GM21529 (cell line): ENCODE measurements around the gene IFIT2.
"Not testable (repeated sequence)": the region's sequence is repeated elsewhere in the genome, so short reads cannot be mapped to it uniquely, and the experiment has no call there.

Experiments
- ATAC-seq: cut with Tn5 transposase; IDR thresholded peaks from one replicate; pipeline ENCODE4 v1.9.1; 2021; ENCODE audit not compliant: unreplicated experiment

Gene IFIT2

DNA sequence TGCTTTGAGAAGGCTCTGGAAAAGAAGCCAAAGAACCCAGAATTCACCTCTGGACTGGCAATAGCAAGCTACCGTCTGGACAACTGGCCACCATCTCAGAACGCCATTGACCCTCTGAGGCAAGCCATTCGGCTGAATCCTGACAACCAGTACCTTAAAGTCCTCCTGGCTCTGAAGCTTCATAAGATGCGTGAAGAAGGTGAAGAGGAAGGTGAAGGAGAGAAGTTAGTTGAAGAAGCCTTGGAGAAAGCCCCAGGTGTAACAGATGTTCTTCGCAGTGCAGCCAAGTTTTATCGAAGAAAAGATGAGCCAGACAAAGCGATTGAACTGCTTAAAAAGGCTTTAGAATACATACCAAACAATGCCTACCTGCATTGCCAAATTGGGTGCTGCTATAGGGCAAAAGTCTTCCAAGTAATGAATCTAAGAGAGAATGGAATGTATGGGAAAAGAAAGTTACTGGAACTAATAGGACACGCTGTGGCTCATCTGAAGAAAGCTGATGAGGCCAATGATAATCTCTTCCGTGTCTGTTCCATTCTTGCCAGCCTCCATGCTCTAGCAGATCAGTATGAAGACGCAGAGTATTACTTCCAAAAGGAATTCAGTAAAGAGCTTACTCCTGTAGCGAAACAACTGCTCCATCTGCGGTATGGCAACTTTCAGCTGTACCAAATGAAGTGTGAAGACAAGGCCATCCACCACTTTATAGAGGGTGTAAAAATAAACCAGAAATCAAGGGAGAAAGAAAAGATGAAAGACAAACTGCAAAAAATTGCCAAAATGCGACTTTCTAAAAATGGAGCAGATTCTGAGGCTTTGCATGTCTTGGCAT lies 4.8 kb downstream of the IFIT2 start:
- ATAC-seq = no peak

DNA sequence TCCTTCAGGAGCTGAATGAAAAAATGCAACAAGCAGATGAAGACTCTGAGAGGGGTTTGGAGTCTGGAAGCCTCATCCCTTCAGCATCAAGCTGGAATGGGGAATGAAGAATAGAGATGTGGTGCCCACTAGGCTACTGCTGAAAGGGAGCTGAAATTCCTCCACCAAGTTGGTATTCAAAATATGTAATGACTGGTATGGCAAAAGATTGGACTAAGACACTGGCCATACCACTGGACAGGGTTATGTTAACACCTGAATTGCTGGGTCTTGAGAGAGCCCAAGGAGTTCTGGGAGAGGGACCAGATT lies 5.4 kb downstream of the IFIT2 start:
- ATAC-seq = no peak

DNA sequence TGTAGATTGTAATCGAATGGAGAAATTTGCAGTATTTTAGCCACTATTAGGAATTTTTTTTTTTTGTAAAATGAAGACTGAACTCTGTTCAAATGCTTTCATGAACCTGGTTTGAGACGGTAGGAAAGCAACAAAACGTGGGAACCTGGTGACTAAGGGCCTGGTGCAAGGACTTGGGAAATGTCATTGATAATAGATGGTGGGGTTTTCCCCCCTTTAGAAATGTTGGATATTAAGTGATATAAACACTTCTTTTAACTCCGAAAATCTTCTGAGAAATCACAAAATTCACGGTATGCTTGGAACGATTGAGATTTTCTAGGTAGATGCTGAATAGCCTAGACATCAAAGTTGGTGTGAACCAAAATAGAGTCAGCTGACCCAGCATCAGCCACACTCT lies 6.4 kb downstream of the IFIT2 start:
- no peak for ATAC-seq

DNA sequence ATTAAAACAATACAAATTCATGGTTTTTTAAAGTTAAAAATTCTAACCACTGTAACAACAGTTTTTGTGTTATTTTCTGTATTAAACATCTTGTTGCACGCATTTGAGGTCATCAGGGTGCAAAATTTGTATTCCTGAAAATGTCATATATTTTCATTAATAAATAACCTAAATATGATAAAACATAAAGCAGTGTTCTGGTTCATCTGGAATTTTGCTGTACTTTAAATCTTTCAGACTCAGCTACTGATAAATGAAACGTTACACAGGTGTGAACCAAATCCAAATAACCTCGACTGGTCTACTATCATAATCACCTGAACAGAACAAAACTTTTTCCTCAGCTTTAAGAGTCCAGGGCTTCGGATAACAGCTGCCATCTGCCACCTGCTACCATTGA lies 6.9 kb downstream of the IFIT2 start:
- ATAC-seq = no peak

DNA sequence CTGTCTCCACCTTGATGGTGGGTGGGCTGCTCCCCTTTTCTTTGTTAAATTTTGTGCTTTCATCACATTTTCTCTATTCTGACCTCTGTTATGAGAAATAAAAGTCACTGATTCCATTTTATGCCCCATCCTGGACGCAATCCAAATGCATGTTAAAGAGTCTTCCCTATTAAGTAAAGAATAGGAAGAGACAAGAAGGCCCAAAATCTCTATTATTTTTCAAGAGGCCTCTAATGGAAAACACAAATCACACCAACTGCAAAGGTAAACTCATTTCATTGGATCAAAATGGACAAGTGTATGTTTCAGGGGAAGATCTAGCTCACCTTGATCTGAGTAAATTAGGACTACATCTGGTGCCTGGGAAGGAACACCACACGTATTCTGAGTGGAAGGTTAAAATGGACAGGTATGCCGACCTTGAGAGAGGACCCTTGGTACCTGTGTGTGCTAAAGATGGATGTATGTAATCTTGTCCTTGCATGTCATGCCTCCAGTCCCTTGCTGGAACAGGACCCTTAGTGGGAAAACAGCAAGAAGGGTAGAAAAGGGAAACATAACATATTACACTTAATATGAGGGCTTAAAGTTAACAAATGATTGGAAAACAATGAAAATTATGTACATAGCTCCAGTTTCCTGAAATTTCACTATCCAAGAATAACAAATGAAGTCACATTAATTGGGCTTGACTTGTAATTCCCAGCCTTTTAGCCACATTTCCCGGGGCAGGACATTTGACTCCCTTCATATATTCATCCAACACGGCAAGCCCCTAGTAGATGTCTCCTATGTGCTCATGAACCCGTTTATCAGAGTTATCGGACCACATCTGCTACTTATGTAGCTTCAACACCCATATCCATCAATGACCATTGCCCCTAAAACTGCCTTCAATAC lies 7.6 kb downstream of the IFIT2 start:
- no peak for ATAC-seq

DNA sequence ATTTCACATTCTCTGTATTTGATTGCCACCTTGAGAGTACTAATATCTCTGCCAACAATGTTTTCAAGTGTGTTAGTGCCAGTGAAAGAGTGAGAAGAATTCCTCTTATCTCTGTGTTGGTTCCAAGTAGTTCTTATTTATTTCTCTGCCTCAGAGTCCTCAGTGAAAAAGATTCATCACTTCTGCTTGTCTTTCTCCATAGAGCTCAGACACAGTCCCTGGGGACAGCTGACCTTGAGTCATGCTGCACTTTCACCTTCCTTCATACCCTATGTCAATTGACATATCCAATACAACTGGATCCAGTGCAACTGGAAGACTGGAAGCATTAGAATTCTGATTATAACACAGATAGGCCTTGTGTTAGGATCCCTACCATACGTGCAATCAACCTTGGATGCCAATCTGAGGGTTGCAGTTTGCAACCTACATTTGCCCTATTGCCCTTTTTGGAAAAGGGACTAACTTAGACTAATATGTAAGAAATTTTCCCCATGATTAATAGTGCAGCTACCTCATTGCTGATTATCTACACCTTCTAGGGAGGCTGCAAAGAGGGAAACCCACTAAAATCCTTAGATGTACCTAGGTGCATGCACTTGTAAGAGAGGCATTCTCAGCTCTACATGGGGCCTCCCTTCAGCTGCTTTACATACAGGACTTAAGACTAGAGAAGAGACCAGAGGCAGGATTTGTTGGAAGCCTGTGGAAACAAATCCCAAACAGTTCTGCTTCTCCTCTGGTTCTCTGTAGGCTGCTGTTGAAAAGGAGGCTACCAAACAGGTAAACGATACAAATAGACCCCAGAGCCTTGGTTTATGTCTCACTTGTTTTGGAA lies 8.4 kb downstream of the IFIT2 start:
- no peak for ATAC-seq

DNA sequence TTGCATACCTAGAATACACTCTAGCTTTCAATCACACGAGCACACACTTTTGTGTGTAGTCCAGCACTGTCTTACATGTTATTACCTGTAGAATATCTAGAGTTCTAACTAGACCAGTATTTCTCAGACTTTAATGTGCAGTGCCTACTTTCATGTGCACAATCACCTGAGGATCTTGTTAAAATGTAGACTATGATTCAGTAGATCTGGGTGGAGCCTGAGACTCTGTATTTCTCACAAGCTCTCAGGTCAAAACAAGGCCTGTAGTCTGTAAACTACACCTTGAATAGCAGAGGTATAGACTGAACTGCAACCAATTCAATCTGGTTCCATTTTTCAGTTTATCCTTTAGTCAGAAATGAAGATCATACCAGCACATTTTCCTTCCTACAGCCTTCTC lies 11.1 kb downstream of the IFIT2 start:
- no peak for ATAC-seq

DNA sequence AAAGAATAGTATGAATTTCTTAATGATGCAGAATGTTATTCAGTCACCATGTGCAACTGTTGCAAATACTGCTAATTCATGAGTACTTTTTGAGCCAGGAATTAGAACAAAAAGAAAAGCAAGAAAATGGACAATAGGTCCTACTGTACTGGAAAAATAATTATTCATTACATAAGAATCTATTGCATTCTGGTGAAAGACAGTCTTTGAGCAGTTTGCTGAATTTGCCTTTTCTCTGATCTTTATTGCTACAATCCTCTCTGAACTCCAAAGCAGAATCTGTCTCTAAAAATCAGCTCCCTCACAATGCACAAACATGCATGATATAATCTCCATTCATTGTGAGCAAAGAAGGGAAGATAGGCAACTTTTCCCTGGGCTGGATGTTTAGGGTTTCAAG lies 12.8 kb downstream of the IFIT2 start:
- no peak for ATAC-seq

DNA sequence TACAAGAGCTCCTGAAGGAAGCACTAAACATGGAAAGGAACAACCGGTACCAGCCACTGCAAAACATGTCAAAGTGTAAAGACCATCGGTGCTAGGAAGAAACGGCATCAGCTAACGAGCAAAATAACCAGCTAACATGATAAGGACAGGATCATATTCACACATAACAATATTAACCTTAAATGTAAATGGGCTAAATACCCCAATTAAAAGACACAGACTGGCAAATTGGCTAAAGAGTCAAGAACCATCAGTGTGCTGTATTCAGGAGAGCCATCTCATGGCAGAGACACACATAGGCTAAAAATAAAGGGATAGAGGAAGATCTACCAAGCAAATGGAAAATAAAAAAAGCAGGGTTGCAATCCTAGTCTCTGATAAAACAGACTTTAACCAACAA lies 16.2 kb downstream of the IFIT2 start:
- not testable (repeated sequence) for ATAC-seq

DNA sequence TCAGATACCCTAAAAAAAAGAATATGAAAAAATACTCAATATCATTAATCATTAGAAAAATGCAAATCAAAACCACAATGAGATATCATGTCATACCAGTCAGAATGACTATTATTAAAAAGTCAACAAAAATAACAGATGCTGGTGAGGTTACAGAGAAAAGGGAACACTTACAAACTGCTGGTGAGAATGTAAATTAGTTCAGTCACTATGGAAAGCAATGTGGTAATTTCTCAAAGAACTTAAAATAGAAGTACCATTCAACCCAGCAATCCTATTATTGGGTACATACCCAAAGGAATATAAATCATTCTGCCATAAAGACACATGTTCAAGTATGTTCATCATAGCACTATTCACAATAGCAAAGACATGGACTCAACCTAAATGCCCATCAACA lies 23.2 kb downstream of the IFIT2 start:
- ATAC-seq = not testable (repeated sequence)

DNA sequence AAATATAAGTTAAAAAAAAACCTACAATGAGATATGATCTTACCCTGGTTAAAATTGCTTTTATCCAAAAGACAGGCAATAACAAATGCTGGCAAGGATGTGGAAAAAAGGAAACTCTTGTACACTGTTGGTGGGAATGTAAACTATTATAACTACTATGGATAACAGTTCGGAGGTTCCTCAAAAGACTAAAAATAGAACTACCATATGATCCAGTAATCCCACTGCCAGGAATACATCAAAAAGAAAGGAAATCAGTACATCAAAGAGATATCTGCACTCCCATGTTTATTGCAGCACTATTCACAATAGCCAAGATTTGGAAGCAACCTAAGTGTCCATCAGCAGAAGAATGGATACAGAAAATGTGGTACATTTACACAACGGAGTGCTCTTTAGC lies 24.0 kb downstream of the IFIT2 start:
- not testable (repeated sequence) for ATAC-seq

DNA sequence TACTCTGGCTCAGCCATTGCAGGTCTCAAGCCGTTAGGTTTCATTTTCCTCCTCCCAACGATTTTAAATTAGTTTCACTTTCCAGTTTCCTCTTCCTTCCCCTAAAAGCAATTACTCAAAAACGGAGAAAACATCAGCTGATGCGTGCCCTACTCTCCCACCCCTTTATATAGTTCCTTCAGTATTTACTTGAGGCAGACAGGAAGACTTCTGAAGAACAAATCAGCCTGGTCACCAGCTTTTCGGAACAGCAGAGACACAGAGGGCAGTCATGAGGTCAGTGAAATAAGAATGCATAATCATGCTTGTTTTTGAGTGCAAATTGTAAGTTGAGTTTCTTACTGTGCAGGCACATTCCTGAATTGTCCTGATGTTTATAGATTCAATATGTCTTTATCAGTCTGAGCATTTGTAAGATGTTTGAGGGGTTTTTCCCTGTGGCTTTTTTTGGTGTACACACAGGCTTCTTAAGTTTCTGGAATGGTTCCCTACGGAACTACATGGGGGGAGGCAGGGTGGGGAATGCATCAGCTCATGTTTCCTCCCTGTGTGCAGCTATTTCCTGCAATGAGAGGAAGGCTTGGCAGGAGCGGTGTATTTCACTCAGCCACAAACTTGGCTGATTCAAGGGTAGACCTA lies 26.1 kb downstream of the IFIT2 start, which contains the start of gene IFIT3:
Gene IFIT3, plus strand, starts transcription at position 195 of the 639 bp plus-strand sequence. Its CDS starts 77 bp downstream, at position 272.
- no peak for ATAC-seq

DNA sequence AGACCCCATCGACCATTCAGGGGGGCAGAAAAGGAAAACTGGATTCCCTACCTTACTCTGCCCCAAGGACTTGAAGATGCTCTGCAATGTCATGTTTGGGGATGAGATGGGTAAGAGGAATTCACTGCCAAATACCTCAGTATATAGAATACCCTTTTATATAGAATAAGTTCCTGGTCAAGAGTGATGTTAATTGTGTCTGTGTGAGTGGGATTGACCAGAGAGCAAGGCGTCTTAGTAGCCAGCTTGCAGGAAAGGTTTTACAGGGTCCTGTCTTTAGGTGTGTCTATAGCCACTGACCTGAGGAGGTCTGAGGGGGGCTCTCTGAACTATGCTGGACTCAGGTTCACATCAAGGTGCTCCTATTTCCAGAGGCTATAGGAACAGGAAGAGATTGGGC lies 27.3 kb downstream of the IFIT2 start:
- no peak for ATAC-seq

DNA sequence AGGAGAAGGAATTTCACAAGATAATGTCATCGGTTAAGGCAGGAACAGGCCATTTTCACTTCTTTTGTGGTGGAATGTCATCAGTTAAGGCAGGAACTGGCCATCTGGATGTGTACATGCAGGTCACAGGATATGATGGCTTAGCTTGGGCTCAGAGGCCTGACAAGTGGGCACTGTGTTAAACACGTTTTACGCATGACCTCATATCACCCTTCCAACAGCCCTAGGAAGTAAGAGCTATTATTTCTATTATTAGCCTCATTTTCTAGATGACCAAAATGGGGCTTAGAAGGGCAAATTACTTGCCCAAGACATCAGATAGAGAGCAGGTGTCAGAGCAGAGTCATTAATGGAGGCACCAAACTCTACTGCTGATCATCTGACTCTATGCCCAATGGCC lies 28.2 kb downstream of the IFIT2 start:
- not testable (repeated sequence) for ATAC-seq

DNA sequence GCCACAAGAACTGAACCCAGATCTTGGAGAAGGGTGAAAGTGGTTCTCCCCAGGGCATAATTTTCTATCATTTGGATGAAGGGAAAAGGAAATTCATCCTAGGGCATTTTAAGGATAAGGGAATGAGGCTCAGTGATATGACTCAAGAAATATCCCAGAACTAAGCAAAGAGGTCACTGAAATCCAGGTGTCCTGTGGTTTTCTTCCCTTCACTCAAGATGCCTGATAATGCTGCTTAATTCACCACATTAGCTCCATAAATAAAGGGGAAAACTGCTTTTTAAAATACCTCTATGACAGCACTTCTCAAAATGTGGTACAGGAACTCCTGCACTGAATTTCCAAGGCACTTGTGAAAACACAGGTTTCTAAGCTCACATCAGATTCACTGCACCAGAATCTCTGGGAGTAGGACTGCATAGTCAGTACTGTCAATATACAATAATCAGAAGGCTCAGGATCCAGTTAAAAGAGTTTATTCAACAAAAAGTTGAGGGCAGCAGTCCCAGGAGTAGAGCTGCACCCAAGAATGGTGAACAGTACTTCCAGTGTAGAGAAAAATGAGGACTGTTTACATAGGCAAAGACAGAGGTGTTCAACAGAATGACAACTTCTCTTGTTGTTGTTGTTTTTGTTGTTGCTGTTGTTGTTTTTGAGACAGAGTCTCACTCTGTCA lies 28.8 kb downstream of the IFIT2 start:
- ATAC-seq = no peak

DNA sequence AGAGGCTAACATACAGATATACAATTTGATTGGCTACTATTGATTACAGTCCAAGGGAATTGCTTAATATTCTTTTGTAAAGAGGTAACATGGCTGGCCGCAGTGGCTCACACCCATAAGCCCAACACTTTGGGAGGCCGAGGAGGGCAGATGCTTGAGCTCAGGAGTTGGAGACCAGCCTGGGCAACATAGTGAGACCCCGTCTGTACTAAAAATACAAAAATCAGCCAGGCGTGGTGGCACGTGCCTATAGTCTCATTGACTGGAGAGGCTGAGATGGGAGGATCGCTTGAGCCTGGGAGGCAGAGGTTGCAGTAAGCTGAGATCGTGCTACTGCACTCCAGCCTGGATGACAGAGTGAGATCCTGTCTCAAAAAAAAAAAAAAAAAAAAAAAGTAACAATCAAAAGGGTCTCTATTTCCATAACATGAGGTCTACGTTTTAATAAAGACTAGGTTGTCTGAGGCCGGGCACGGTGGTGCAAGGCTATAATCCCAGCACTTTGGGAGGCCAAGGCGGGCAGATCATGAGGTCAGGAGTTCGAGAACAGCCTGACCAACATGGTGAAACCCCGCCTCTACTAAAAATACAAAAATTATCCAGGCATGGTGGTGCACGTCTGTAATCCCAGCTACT lies 29.8 kb downstream of the IFIT2 start:
- not testable (repeated sequence) for ATAC-seq

DNA sequence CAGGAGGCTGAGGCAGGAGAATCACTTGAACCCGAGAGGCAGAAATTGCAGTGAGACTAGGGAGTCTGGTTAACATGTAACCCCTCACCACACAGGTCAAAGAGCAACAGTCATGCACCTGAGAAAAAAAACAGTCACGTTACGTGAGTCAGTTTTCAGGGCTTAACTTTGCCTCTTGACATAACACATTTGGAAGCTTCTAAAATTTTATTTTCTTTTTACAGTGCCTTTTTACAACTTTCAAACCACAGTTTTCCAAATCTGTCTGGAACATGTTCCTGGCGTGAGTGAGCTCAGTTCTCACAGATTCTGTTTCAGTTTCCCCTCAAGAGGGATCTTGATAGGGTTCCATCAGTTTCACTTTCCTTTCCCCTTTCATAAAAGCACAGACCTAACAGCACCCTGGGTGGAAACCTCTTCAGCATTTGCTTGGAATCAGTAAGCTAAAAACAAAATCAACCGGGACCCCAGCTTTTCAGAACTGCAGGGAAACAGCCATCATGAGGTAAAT lies 30.3 kb downstream of the IFIT2 start:
- ATAC-seq = peak; percentile 39

DNA sequence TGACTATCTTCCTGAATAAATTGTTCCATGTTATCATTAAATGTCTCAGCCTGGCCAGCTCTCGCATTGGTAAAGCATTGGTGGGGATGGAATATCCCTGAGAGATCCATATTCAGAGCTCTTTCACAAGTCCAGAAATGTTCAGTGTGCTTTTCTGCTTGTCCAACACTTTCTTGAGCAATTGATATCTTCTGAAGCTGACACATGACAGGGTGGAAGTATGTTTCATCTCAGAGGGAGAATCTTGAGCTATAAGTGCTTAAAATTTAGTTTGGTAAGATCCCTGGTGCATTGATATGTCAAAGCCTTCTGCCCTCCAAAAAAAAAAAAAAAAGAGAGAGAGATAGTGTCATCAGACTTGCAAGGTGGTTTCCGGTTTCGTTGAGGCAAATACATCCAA lies 33.4 kb downstream of the IFIT2 start:
- no peak for ATAC-seq

DNA sequence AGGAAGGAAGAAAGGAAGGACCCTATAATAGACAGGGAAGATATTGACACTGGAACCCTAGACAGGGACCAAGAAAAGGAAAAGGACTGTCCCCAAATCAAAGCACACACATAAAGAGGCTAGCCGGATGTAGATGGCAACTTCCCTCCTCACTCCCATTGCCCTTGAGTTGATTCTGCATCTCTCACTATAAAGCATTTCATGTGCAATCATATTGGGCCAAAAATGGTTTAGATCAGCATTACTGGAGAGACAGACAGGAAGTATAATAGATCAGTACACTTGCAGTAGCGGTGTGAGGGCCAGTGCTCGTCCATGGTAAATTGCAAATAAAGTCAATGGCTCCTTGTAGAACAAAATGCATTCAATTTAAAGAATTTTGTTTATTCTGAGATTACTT lies 34.4 kb downstream of the IFIT2 start:
- no peak for ATAC-seq

DNA sequence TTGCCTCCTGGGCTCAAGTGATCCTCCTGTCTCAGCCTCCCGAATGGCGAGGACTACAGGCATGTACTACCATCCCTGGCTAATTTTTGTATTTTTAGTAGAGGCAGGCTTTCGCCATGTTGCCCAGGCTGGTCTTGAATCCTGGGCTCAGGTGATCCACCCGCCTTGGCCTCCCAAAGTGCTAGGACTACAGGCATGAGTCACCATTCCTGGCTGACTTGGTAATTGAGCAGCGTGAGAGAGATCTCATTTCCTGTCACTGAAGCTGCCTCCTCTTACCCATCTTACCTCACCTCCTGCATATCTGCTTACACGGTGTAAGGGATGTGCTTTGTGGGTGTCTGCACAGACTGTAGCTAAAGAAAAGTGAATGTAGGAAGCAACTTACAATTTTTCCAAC lies 35.6 kb downstream of the IFIT2 start:
- no peak for ATAC-seq
